Neural cell (in vitro differentiated cells): Measurements from ENCODE around the gene HLF. TPM values are rescaled to one million over a fixed set of nuclear protein-coding genes. Genes with fewer than 3 reads are reported as not detected.
"Not testable (repeated sequence)": the region's sequence is repeated elsewhere in the genome, so short reads cannot be mapped to it uniquely, and the experiment has no call there.

Source experiments
- H2AFZ ChIP-seq: fragments of 200-600, 300-800 bp; sonication (generic), shearing (Covaris generic); 2 replicates; pipeline ENCODE4 v1.6.0; 2014; ENCODE audit warnings: low read depth, mild to moderate bottlenecking, antibody characterized with exemption, low read length, moderate library complexity
- H3F3A ChIP-seq: fragments of 200-600 bp; shearing (Covaris generic); 2 replicates; pipeline ENCODE4 v1.6.1; 2016; ENCODE audit warnings: mild to moderate bottlenecking, moderate library complexity, mixed read lengths, antibody characterized with exemption, low read length; ENCODE audit not compliant: insufficient read depth, poor library complexity, severe bottlenecking
- H3K27ac ChIP-seq: fragments of 200-600, 300-800 bp; sonication (generic), shearing (Covaris generic); 2 replicates; pipeline ENCODE4 v1.5.1; 2014; ENCODE audit warnings: mild to moderate bottlenecking, low read length, moderate library complexity
- H3K27me3 ChIP-seq: fragments of 300-800, 200-600 bp; sonication (generic), shearing (Covaris generic); 2 replicates; pipeline ENCODE4 v1.6.0; 2014; ENCODE audit warnings: mild to moderate bottlenecking, low read depth, low read length, moderate library complexity; ENCODE audit not compliant: insufficient read depth
- H3K36me3 ChIP-seq: fragments of 300-800, 200-600 bp; sonication (generic), shearing (Covaris generic); 2 replicates; pipeline ENCODE4 v1.5.1; 2014; ENCODE audit warnings: mild to moderate bottlenecking, antibody characterized with exemption, low read length, moderate library complexity; ENCODE audit not compliant: insufficient read depth
- H3K4me2 ChIP-seq: fragments of 300-800, 200-600 bp; sonication (generic), shearing (Covaris generic); 2 replicates; pipeline ENCODE4 v1.6.0; 2014; ENCODE audit warnings: mild to moderate bottlenecking, low read length
- H3K4me3 ChIP-seq: fragments of 300-800, 200-600 bp; sonication (generic), shearing (Covaris generic); 2 replicates; pipeline ENCODE4 v1.5.1; 2014; ENCODE audit warnings: mild to moderate bottlenecking, low read length, moderate library complexity
- H3K79me2 ChIP-seq: fragments of 200-600 bp; shearing (Covaris generic); replicated peaks from 2 replicates; pipeline ENCODE4 v1.6.0; 2014; ENCODE audit warnings: mild to moderate bottlenecking, low read length, moderate library complexity; ENCODE audit not compliant: insufficient read depth
- H3K9ac ChIP-seq: fragments of 300-800, 200-600 bp; sonication (generic), shearing (Covaris generic); 2 replicates; pipeline ENCODE4 v1.6.1; 2016; ENCODE audit warnings: mild to moderate bottlenecking, low read length, mixed read lengths
- H3K9me2 ChIP-seq: fragments of 200-600 bp; shearing (Covaris generic); 2 replicates; pipeline ENCODE4 v1.6.1; 2016; ENCODE audit warnings: mild to moderate bottlenecking, low read length, mixed read lengths; ENCODE audit not compliant: insufficient read depth
- H3K9me3 ChIP-seq: fragments of 200-600, 300-800 bp; sonication (generic), shearing (Covaris generic); 2 replicates; pipeline ENCODE4 v1.6.1; 2016; ENCODE audit warnings: mild to moderate bottlenecking, mixed run types, low read length, moderate library complexity, mixed read lengths
- H4K20me1 ChIP-seq: fragments of 200-600 bp; shearing (Covaris generic); 2 replicates; pipeline ENCODE4 v1.6.1; 2016; ENCODE audit warnings: mild to moderate bottlenecking, mixed run types; ENCODE audit not compliant: insufficient read depth
- CTCF ChIP-seq: fragments of 450-650 bp; IDR thresholded peaks from 2 replicates; pipeline ENCODE4 v1.5.1; 2014; ENCODE audit warnings: antibody characterized with exemption, mild to moderate bottlenecking, moderate library complexity; ENCODE audit not compliant: poor library complexity, severe bottlenecking
- EP300 ChIP-seq: fragments of 450-650 bp; conservative IDR thresholded peaks from 2 replicates; pipeline ENCODE4 v1.6.1; 2014; ENCODE audit warnings: antibody characterized with exemption, mild to moderate bottlenecking, moderate library complexity; ENCODE audit not compliant: poor library complexity, severe bottlenecking
- EZH2 ChIP-seq: fragments of 200-600, 300-800 bp; shearing (Covaris generic), sonication (generic); IDR thresholded peaks from 2 replicates; pipeline ENCODE4 v1.6.1; 2014; ENCODE audit warnings: antibody characterized with exemption, low read length, borderline replicate concordance, mild to moderate bottlenecking; ENCODE audit not compliant: insufficient read depth, poor library complexity, severe bottlenecking
- MXI1 ChIP-seq: fragments of 450-650 bp; conservative IDR thresholded peaks from 2 replicates; pipeline ENCODE4 v1.6.1; 2014; ENCODE audit warnings: antibody characterized with exemption, mild to moderate bottlenecking; ENCODE audit not compliant: poor library complexity, severe bottlenecking
- POLR2AphosphoS5 ChIP-seq: IDR thresholded peaks from 2 replicates; pipeline ENCODE4 v1.6.1; 2012
- RAD21 ChIP-seq: fragments of 450-650 bp; conservative IDR thresholded peaks from 2 replicates; pipeline ENCODE4 v1.6.1; 2014; ENCODE audit warnings: antibody characterized with exemption, mild to moderate bottlenecking, moderate library complexity
- REST ChIP-seq: IDR thresholded peaks from 2 replicates; pipeline ENCODE4 v1.6.1; 2012; ENCODE audit warnings: borderline replicate concordance
- SMC3 ChIP-seq: fragments of 450-650 bp; conservative IDR thresholded peaks from 2 replicates; pipeline ENCODE4 v1.6.1; 2014; ENCODE audit warnings: antibody characterized with exemption, mild to moderate bottlenecking, moderate library complexity; ENCODE audit not compliant: poor library complexity
- TAF1 ChIP-seq: IDR thresholded peaks from 2 replicates; pipeline ENCODE4 v1.6.1; 2012; ENCODE audit warnings: low read depth
- polyA plus RNA-seq: library from polyadenylated mRNA; depleted of rRNA; stranded (reverse); fragments of >200 nt; gene quantifications from 2 replicates; pipeline ENCODE4 v1.2.3, GENCODE V29; 2014

The HLF gene
- polyA plus RNA-seq, 1 donor from 2014 or later, result 0.71 TPM

GRCh38 chr17:55327225-55328088, 62.7 kb downstream of the HLF start:
- Histone ChIP-seq H3K27ac (no peak overlapping the region), H3K9me3 (no peaks in the 10 kb centered on the region), H3K4me2 (no peak overlapping the region), H3K9ac (no peak overlapping the region), H3K9me2 (no peaks in the 10 kb centered on the region), H3K36me3 (no peaks in the 10 kb centered on the region), H3K27me3 (no peaks in the 10 kb centered on the region), H2AFZ (no peak overlapping the region), H3F3A (no peaks in the 10 kb centered on the region), H3K79me2 (no peaks in the 10 kb centered on the region), H3K4me3 (no peak overlapping the region), H4K20me1 (no peaks in the 10 kb centered on the region)
- no peak for TF ChIP-seq REST
- TF ChIP-seq EP300, result no peak

GRCh38 chr17:55328514-55328913, 63.8 kb downstream of the HLF start:
- H3K27ac ChIP-seq, H3K9ac ChIP-seq, H3F3A ChIP-seq, H3K9me2 ChIP-seq, H2AFZ ChIP-seq, H3K27me3 ChIP-seq, H3K4me2 ChIP-seq, H3K79me2 ChIP-seq, H4K20me1 ChIP-seq, H3K9me3 ChIP-seq, H3K36me3 ChIP-seq, H3K4me3 ChIP-seq: not testable (repeated sequence)

- Histone ChIP-seq H3K4me2 (no peak overlapping the region), H3K9ac (no peak overlapping the region), H3K9me3 (no peaks in the 10 kb centered on the region), H3K79me2 (no peaks in the 10 kb centered on the region), H2AFZ (no peak overlapping the region), H3K4me3 (no peak overlapping the region), H3K27ac (no peak overlapping the region), H3K27me3 (no peaks in the 10 kb centered on the region), H3K36me3 (no peaks in the 10 kb centered on the region), H4K20me1 (no peaks in the 10 kb centered on the region), H3K9me2 (no peaks in the 10 kb centered on the region), H3F3A (no peaks in the 10 kb centered on the region)
- TF ChIP-seq EZH2 (no peak), RAD21 (no peak), TAF1 (no peak), REST (no peak), MXI1 (no peak), EP300 (no peak), CTCF (no peak), SMC3 (no peak), POLR2AphosphoS5 (no peak)
Measured at GRCh38 chr17:55330344-55330933, 65.7 kb downstream of the HLF start.
